ENCODE measurements around the gene CCDC201.
"Not testable (repeated sequence)": the region's sequence is repeated elsewhere in the genome, so short reads cannot be mapped to it uniquely, and the experiment has no call there.

The CCDC201 gene

DNA sequence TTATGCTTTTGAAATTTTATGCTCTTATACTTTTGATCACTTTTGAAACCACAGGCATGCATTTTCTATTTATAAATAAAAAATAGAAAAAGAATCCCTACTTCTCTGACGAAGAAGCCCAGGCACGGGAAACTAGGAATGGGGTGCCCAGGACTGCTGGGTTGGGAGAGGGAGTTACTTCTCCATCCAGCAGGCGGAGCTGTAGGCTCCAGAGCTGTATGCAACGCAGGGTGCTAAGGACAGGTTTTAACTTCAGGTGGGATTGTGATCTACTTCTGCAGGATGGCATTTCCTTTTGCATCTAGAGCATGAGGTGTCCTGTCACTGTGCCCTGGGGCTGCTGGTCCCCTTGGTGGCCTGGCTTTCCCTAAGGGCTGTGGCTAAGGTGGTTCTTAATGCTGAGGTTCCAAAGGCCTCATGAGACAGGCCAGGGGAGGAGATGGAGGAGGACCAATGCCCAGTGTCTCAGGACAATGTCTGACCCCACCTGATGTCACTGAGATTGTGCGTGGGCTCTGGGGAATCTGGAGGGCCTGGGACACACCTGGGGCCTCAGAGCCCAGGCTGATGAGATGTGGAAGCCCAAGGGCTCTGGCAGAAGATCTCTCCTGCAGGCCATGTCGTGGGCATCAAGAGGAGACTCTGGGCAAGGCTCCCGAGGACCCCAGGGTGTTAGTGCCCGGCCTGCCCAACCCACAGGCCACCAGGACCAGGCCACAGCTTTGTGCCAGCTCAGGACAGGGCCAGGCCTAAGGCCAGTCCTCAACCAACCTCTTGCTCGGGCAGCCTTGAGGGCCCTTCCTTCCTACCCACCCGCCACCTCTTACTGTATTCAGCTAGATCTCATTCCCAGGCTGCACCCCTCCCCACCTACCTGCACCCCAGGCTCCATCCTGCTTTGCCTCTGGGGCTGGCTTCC lies 507 bp downstream of the CCDC201 start:
- DNase-seq: peak in 1 of 2 experiments; percentile 25

DNA sequence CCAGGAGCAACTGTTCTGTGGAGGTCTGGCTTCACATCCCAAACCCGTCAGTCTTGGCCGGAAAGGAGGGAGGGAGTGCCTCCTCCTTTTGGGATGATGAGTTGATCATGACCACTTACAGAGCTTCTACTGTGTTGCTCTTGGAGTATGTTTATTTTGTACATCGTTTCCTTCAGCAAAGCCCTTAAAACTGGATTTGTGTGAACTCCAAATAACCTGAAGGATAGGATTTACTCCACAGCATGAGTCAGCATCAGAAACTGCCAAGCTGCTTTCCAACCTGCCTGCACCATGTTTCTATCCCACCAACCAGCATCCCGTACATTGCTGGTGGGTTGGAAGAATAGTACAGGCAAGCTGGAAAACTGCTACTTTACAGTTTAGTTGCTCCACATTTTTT lies 3.5 kb downstream of the CCDC201 start:
- no peak for DNase-seq

DNA sequence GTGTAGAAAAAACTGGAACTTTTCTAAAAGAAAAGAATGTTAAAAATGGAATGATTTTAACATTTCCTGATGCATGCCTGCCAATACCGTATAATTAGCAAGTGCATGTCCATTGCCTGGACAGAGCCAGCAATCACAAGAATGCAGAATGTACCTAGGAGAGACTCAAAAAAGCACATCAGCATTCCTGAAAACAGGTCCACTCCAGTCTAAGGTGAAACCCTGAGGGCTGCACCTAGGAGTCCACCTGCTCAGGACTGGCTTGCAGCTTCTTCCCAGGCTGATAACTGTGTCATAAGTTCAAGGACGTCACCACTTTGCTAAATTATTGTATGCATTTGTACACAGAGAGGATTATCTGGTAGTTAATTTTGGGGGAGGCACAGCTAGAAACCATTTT lies 5.4 kb downstream of the CCDC201 start:
- DNase-seq: no peak

DNA sequence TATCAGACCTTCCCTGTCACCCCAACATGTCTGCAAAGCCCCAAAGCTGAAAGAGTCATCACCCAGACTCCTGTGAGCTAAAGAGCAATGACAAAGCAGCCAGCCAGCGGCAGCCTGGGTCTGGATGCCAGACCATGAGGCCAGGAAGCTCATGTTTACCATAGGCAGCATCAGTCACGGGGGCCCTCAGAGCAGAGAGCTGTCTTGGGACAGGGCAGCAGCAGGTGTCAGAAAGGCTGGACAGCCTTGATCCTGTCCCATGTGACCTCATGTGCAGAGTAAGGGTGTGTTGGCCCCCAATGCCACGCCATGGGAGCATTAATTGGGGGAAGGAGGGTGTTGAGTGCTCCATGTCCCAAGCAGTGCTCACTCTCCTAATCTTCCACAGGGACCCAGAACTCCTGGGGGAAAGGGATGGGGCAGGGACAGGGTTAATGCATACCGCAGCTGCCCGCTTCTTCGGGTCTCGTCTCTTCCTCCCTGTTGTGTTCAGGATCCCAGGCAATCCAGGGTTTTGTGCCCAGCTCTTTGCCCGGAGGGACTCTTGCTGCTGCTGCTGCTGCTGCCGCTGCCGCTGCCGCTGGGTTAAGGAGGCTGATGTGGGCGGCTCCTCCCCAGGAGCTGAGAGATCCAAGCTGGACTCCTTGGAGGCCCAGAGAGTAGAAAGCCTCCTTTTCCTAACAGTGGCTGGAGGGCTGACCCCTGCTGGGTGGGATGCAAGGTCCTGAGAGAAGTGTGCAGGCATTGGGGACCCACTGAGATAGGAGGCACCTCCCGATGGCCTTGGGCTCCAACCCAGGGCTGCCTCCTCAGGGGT lies 7.1 kb downstream of the CCDC201 start:
- no peak for DNase-seq

DNA sequence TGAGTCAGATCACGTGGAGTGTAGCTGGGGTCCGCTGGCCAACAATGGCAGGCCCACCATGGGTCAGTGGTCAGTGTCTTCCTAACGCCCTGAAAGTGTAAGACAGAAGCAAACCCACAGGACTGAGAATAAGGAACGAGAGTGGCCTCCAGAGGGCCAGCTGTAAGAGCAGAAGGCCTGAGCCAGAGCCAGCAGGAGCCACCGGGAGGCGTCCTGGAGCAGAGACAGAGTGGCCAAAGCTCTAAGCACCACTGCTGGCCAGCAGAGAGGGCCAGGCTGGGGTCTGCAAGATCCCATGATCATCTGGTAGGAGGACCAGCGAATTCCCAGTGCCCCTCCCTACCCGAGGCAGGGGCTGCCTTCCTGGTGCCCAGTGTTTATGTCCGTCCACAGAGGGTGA lies 9.2 kb downstream of the CCDC201 start:
- DNase-seq: no peak

DNA sequence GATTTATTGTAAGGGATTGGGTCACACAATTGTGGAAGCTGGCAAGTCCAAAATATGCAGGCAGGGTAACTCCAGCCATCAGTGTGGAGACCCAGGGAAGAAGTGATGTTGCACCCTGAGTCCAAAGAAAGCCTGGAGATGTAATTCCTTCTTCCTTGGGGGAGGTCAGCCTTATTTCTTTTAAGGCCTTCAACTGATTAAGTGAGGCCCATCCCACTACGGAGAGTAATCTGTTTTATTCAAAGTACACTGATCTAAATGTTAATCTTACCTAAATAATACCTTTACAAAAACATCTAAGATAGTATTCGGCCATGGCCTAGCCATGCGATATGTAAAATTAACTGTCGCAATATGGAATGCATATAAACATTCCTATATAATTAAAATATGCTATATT lies 16.0 kb downstream of the CCDC201 start:
- DNase-seq: not testable (repeated sequence)

DNA sequence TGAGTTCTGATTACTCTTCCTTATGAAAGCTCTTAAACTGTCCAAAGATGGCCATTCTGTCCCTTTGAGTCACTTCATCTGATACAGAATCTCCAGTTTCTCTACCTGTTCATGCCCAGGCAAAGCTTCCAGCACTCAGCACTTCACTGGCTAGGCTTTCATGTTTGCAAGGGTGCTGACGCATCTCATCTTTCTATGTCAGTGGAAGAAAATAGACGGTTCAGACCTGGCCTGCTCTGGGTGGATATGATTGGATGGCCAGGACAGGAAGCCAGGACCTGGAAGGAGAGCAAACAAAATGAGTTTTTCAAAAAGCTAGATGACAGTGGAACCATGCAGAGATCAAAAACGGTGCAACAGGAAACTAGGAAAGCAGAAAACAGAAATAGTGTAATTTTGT lies 17.2 kb downstream of the CCDC201 start:
- DNase-seq: not testable (repeated sequence)

DNA sequence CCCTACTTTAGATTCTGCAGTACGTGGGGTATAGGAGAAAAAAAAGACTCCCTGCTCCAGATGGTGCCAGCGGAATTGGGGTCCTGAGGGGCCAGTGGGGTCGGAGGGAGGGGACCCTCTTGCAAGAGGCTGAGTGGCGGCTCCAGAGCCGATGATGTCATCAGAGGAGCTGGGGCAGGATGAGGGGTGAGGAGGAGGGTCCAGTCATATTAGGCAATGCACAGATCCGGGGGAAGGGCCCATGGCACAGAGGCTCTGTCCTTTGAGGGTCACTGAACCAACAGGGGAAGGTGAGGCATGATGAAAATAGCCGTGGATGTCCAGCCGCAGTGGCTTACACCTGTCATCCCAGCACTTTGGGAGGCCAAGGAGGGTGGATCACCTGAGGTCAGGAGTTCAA lies 19.4 kb downstream of the CCDC201 start:
- DNase-seq: not testable (repeated sequence)

DNA sequence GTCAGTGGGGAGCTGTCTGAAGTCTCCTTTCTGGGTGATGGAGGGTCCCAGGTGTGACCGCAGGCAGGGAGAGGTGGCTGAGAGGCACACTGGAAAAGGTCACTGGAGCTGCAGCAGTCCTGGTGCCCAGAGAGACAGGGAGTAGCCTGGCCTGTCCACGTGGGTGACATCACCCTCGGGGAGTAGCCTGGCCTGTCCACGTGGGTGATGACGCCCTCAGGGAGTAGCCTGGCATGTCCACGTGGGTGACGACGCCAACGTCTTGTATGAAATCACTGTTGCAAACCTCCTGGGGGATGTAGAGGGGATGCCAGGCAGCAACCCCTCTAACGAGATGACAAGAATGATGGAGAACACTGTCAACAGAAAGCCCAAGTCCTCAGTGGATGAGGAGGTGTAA lies 19.9 kb downstream of the CCDC201 start:
- not testable (repeated sequence) for DNase-seq

DNA sequence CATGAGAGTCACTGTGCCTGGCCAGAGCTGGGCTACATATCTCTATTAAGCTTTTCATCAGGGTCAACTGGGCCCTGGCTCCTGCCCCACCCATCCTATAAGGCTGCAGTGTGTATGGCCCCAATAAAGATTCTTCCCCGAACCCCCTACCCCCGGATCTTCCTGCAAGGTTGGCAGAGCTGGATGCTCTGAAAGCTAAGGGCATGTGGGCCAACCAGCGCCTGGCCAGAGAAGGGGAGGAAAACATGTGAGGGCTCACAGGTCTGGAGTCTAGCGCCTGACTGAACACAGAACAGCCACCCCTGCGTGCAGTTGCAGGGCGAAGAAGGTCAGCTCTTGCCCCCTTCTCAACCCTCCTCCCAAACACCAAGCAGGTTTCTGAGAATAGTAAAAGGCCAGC lies 24.1 kb downstream of the CCDC201 start:
- not testable (repeated sequence) for DNase-seq

DNA sequence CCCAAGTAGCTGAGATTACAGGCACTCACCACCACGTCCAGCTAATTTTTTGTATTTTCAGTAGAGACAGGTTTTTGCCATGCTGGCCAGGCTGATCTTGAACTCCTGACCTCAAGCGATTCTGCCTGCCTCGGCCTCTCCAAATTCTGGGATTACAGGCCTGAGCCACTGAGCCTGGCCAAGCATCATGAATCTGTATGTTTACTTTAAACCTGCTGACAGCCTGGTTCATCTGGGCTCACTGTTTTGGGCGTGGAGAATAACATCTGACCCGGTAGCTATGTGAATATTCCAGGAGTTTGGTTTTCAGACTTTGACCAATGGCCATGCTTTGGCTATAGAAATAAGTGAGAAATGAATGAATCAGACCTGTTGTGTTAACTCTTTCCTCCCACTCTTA lies 26.3 kb downstream of the CCDC201 start:
- DNase-seq: not testable (repeated sequence)

DNA sequence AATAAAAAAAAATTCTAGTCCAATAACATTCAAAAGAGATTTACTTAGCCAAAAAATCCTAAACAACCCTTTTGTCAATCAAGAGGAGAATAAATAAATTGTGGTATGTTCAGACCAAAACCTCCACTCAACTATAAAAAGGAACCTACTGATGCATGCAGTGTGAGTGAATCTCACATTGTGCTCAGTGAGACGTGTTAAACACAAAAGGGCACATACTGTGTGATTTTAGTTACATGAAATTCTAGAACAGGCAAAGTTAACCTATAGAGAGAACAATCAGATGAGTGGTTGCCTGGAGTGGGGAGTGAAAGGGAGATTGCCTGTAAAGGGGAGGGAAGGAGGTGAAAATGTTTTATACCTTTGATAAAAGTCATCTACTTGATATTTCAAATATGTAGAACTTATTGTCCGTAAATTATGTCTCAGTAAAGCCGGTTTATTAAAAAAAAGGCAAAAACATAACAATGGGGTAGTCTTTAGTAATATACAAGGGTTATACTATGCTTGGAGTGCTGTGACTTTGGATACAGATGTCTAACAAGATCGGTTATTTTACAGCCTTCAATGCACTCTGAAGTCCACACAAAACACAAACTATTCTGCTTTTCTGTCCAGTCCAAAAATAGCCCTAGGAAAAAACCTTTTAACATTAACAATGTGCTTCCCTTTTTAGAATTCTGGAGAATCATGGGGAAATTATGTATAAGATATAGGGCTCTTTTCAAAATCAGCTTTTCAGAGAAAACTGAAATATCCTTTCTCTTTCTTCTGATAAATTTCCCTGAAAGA lies 30.8 kb downstream of the CCDC201 start:
- not testable (repeated sequence) for DNase-seq

DNA sequence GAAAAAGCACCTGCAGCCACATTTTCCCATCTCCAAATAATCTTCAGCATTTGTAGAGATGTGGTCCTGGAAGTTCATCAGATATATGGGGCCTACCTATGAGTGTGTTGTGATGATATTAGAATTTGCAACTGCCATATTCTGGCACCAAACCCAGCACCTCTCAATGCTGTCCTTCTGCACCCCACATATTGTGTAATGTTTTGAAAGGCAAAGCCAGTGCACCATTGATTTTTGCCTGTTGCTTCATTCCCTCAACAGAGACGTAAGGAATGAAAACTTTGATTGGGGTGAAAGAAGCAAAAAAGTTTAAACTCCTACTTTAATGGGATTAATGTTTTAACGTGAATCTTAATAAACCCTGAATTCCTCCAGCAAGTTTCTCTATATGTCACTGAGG lies 34.0 kb downstream of the CCDC201 start:
- DNase-seq: not testable (repeated sequence)

DNA sequence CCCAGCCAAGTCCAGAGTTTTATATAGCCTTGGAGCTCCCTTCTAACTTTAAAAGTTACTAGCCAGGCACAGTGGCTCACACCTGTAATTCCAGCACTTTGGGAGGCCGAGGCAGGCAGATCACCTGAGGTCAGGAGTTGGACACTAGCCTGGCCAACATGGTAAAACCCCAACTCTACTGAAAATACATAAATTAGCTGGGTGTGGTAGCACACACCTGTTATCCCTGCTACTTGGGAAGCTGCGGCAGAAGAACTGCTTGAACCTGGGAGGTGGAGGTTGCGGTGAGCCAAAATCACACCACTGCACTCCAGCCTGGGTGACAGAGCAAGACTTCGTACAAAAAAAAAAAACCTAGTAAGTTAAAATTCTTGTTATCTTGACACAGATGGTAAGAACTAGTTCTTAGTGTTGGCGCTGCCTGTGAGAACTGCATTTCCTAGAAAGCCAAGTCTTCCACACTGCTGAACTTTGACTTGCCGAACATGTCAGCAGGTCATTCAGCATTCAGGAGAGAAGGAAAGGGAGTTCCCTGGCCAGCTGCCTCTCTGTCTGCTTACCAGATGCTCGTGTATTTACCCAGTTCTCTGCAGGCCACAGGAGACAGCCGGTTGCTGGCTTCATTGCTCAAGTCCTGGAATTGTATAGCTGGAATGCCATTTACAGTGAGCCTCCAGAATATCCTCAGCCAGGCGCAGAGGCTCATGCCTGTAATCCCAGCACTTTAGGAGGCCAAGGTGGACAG lies 40.3 kb downstream of the CCDC201 start:
- DNase-seq: not testable (repeated sequence)

DNA sequence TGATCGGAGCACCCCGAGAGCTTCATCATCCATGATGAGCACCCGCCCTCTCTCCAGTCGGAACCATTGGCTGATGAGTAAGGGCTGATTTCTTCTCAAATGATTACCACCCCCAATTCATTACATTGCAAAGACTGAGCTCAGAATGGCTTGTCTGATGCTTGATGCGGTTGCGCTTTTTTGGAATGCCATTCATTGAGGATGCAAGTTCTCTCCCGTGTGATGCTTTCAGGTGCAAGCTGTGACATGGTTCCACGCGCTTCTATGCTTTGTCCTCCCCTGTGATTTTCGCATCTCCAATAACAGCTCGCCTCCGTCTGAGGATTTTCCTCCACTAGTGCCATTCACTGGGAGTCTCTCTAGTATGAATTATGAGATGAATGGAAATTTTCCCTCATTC lies 43.0 kb downstream of the CCDC201 start:
- DNase-seq: not testable (repeated sequence)

DNA sequence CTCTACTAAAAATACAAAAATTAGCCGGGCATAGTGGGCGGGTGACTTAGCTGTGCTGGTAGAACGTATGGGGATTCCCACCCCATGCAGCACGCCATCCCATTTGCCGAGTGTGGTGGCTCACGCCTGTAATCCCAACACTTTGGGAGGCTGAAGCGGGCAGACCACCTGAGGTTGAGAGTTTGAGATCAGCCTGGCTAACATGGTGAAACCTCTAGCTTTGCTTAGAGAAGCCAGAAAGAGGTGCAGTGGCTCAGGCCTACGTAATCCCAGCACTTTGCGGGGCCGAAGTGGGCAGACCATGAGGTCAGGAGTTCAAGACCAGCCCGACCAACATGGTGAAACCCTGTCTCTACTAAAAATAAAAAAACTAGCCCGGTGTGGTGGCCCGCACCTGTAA lies 45.2 kb downstream of the CCDC201 start:
- not testable (repeated sequence) for DNase-seq

DNA sequence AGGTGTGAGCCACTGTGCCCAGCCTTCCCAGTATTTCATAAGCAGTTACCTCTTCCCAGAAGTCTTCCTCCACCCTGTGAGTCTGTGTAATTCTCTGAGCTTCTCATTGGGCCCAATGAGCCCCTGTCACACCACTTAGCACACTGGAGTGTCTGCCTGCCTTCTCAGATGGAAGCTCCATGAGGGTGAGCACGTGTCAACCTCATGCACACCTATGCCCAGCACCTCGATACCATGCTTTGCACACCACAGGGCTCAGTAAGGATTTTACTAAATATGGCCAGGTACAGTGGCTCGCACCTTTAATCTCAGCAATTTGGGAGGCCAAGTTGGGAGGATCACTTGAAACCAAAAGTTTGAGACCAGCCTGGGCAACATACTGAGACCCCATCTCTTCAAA lies 46.3 kb downstream of the CCDC201 start:
- DNase-seq: not testable (repeated sequence)

DNA sequence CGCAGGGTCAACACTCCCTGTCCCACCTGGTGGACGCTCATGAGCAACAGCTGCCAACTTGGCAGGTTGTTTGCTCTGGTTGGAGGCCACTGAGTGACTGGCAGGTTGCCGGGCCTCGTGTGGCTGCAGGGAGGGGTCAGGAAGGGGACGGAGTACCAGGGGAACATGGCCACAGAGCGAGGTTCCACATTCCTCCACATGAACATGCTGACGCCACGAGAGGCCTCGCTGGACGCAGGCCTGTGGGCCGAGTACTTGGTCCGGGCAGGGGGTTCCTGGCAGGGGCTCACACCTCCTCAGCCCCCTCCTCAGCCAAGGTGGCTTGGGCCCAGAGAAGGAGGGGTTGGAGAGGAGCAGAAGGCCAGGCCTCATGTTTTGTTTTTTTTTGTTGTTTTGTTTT lies 54.1 kb downstream of the CCDC201 start:
- DNase-seq: not testable (repeated sequence)

DNA sequence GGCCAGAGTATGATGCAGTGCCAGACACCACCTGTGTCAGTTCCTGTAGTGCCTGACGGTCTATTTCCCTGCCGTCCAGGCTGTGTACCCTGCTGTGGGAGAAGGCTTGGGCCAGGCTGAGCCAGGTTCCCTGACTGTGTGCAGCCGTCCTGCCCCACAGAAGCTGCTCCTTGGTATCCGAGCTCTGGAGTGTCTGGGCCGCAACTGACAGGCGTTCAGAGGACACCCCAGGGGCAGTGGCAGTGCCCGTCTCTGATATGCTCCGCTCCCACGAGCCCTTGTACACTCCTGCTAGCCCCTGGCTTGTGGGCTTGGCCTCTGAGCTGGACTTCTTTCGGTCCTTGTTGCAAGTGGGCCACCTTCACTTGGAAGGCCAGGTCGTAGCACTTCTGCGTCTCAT lies 55.0 kb downstream of the CCDC201 start:
- DNase-seq: not testable (repeated sequence)

DNA sequence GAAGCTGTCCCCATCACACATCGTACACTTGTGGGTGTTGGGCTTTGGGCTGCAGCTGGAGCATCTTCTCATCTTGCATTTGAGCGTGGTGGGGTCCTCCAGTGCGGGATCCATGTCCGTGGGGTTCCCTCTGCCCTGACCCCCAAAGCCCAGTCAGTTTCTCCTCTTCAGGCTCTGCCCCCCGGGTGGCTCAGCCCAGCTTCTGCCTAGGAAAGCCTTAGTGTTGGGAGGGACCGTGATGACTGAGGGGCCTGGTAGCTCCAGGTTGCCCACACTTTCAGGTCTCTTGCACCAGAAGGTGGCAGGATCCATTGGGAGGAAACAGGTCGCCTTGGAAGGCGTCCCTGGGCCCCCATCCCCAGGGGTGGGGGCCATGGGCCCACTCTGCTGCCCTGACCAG lies 55.9 kb downstream of the CCDC201 start:
- DNase-seq: not testable (repeated sequence)

DNA sequence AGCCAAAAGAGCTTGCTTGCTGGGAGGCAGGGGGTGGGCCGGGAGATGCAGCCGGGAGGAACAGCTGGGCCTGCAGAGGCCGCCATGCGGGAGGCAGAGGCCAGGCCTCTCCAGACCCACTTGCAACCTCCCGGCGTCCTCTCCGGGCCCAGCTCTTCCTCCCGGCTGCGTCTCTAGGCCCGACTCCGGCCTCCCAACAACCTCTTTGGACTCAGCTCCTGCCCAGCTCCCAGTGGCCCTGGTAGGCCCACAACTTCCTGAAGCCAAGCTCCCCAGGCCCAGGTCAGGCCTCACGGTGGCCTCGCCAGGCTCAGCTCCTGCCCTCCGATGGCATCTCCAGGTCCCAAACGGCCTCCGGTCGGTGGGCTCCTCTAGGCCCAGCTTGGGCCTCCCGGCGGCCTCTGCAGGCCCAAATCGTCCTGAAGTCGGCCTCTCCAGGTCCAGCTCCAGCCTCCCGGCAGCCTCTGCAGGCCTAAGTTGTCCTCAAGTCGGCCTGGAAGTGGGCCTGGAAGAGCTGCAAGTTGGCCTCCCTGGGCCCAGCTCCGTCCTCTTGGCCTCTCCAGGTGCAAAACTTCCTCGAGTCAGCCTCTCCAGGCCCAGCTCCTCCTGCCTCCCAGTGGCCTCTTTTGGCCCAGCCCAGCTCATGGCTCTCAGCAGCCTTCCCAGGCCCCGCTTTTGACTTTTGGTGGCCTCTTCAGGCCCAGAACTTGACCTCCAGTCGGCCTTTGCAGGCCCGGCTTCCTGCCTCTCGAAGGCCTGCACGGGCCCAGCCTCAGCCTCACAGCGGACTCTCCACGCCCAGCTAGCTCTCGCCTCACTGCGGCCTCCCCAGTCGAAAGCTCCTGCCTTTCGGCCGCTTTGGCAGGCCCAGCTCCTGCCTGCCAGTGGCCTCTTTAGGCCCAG lies 58.4 kb downstream of the CCDC201 start:
- DNase-seq: not testable (repeated sequence)
